GM12801 (cell line): ENCODE results near the gene AASDHPPT.

Source experiments
- CTCF ChIP-seq: IDR thresholded peaks from one replicate; pipeline ENCODE4 v1.5.1; 2011; ENCODE audit warnings: control low read depth; ENCODE audit not compliant: insufficient read length; ENCODE audit errors: extremely low read depth

AASDHPPT gene

GRCh38 chr11:106077609-106078455 lies at the start of gene AASDHPPT:
Gene AASDHPPT, plus strand, starts transcription at chr11:106077662. Its CDS starts 49 bp downstream, at chr11:106077711.
- no peak for TF ChIP-seq CTCF

GRCh38 chr11:106030609-106031008 lies 46.9 kb upstream of the AASDHPPT start:
- no peak for TF ChIP-seq CTCF

- no peak for TF ChIP-seq CTCF
These were observed 46.2 kb upstream of the AASDHPPT start for GRCh38 chr11:106031202-106031810.

GRCh38 chr11:106031936-106032335 lies 45.5 kb upstream of the AASDHPPT start:
- no peak for TF ChIP-seq CTCF

GRCh38 chr11:106032861-106033260 lies 44.6 kb upstream of the AASDHPPT start:
- no peak for TF ChIP-seq CTCF

GRCh38 chr11:106043540-106043939 lies 33.9 kb upstream of the AASDHPPT start:
- TF ChIP-seq CTCF, result no peak

GRCh38 chr11:106047631-106048030 lies 29.8 kb upstream of the AASDHPPT start:
- no peak for TF ChIP-seq CTCF
